ENCODE results near the gene CBY3.

Gene CBY3

DNA sequence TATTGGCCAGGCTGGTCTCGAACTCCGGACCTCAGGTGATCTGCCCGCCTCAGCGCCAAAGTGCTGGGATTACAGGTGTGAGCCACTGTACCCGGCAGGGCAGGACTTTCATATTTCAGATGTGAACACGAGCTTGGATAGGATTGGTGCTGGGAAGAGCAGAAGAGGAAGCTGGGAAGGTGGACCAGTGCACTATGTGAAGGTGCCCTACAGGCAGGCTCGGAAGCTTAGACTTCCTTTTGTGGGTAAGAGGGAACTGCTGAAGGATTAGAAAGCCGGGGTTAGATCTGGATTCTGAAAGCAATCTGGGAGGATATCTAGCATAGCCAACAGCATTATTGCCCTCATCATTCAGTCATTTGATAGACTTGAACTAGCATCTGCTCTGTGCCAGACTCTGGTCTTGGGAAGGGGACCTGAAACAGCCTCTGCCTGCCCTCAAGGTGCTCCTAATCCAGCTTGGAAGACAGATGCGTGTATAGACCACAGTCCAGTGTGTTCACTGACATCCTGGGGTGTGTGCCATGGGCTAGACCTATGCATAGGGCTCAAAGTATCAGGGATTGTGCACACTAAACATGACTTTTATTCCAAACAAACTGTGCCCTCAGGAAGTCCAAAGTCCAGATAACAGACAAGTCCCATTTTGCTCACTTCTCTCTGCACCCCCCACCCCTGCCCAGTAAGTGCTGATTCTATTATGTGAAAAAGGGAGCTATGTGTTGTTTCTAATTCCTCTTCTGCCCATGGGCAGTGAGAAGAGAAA, 637 bp downstream of the CBY3 start:
- Histone ChIP-seq H3K4me2 (ENCODE audit: low read depth, low read length) (no peak overlapping the region), H2AFZ (ENCODE audit: low read length) (no peak overlapping the region), H3K36me3 (replicated peaks; ENCODE audit: insufficient read depth, low read length) (no peaks in the 10 kb centered on the region), H3K4me1 (ENCODE audit: low read length) (peaks cover 15% of the 10 kb centered on the region), H3K27me3 (replicated peaks; ENCODE audit: insufficient read depth, low read length) (no peaks in the 10 kb centered on the region), H3F3A (ENCODE audit: insufficient read depth, low read length) (peaks cover 10% of the 10 kb centered on the region), H3K9ac (ENCODE audit: low read length) (no peak overlapping the region), H3K27ac (ENCODE audit: low read length) (no peak overlapping the region), H3K4me3 (ENCODE audit: low read length) (no peak overlapping the region), H4K20me1 (ENCODE audit: insufficient read depth, low read length) (no peaks in the 10 kb centered on the region), H3K9me3 (replicated peaks; ENCODE audit: insufficient read depth, low read length) (no peaks in the 10 kb centered on the region), H3K79me2 (ENCODE audit: low read length) (peaks cover 5% of the 10 kb centered on the region), H3K9me2 (replicated peaks; ENCODE audit: insufficient read depth, low read length) (no peaks in the 10 kb centered on the region)
- DNase-seq, result no peak
- TF ChIP-seq EZH2 (optimal IDR thresholded peaks at IDR 0.05; ENCODE audit: low read depth, low read length) (no peak), EZH2phosphoT487 (IDR thresholded peaks at IDR 0.05; ENCODE audit: low read length) (no peak)
- TF ChIP-seq, protein P1, sequence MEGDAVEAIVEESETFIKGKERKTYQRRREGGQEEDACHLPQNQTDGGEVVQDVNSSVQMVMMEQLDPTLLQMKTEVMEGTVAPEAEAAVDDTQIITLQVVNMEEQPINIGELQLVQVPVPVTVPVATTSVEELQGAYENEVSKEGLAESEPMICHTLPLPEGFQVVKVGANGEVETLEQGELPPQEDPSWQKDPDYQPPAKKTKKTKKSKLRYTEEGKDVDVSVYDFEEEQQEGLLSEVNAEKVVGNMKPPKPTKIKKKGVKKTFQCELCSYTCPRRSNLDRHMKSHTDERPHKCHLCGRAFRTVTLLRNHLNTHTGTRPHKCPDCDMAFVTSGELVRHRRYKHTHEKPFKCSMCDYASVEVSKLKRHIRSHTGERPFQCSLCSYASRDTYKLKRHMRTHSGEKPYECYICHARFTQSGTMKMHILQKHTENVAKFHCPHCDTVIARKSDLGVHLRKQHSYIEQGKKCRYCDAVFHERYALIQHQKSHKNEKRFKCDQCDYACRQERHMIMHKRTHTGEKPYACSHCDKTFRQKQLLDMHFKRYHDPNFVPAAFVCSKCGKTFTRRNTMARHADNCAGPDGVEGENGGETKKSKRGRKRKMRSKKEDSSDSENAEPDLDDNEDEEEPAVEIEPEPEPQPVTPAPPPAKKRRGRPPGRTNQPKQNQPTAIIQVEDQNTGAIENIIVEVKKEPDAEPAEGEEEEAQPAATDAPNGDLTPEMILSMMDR (IDR thresholded peaks at IDR 0.05; ENCODE audit: low read length), result no peak

DNA sequence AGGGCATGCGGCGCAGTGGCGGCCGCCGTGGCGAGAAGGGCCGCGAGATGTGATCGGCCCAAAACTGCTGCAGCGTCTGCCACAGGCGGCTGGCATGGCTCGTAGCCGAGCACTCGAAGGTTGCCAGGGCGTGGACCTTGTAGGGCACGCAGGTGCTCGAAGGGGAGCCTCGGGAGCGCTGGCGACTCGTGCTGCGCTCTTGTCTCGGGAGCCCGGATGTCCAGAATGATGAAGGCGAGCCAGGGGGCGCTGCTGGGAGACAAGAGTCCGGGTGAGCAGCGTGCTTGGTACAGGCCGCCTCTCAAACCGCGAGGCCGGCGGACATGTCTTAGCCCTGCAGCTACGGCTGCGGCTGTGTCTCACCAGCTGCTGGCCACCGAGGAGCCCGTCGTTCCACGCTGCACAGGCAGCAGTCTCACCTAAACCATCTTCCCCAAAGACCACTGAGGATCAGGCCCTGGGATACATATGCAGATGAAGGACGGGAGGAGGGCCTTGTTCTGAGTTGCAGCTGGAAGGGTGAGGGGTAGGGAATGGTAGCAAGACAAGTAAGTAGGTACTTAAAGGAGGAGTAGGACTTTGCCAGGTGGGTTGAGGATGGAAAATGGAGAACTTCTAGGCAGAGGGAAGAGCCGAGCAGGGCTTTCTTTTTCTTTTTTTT, 1.7 kb downstream of the CBY3 start:
- Histone ChIP-seq H3F3A (ENCODE audit: insufficient read depth, low read length) (peaks cover 9% of the 10 kb centered on the region), H3K79me2 (ENCODE audit: low read length) (peaks cover 5% of the 10 kb centered on the region), H2AFZ (ENCODE audit: low read length) (peak overlapping the region; percentile 99), H3K27ac (ENCODE audit: low read length) (peak overlapping the region; percentile 14; the same call in 1 of the 2 replicates), H3K36me3 (replicated peaks; ENCODE audit: insufficient read depth, low read length) (no peaks in the 10 kb centered on the region), H3K9me3 (replicated peaks; ENCODE audit: insufficient read depth, low read length) (no peaks in the 10 kb centered on the region), H3K27me3 (replicated peaks; ENCODE audit: insufficient read depth, low read length) (no peaks in the 10 kb centered on the region), H3K9ac (ENCODE audit: low read length) (peak overlapping the region; percentile 91; the same call in 1 of the 2 replicates), H3K4me3 (ENCODE audit: low read length) (peak overlapping the region; percentile 94), H4K20me1 (ENCODE audit: insufficient read depth, low read length) (no peaks in the 10 kb centered on the region), H3K9me2 (replicated peaks; ENCODE audit: insufficient read depth, low read length) (no peaks in the 10 kb centered on the region), H3K4me1 (ENCODE audit: low read length) (peaks cover 15% of the 10 kb centered on the region), H3K4me2 (ENCODE audit: low read depth, low read length) (peak overlapping the region; percentile 94)
- no peak for DNase-seq
- TF ChIP-seq EZH2 (optimal IDR thresholded peaks at IDR 0.05; ENCODE audit: low read depth, low read length) (no peak), EZH2phosphoT487 (IDR thresholded peaks at IDR 0.05; ENCODE audit: low read length) (no peak)
- TF ChIP-seq, protein P1 (IDR thresholded peaks at IDR 0.05; ENCODE audit: low read length), result no peak

DNA sequence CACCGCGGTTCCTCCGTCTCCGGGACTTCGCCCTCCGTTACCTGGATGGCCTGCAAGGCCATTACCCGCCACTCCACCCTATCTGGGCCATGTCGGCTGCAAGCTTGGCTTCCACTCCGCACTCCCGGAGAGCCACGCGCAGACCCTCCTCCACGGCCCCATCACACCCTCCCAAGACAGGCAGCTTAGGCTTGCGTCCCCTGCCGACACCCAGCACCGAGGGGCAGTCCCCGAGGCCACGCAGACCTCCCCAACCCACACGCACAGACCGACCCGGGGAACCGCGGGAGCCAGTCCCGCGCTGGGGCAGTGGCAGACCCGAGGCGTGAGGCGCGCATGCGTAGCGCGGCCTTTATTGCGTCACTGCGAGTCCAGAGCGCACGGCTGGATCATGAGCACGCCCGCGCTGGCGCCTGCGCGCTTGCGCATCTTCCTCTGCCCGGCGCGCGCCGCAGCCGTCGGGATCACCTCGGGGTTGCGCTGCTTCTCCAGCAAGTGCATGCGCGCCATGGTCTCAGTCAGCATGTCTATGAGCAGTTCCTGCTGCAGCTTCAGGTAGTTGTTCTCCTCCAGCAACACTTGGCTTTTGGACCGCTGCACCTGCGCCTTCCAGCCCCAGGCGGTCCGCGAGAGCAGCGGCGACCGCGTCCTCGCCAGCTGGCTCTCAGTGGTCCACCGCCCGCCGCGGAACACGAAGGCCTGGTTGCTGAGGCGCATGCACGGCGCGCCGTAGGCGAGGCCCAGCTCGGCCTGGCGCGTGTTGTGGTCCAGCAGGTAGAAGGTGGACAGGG, 2.4 kb downstream of the CBY3 start:
- Histone ChIP-seq H3K9ac (ENCODE audit: low read length) (peak overlapping the region; percentile 91), H3K9me3 (replicated peaks; ENCODE audit: insufficient read depth, low read length) (no peaks in the 10 kb centered on the region), H3F3A (ENCODE audit: insufficient read depth, low read length) (peaks cover 3% of the 10 kb centered on the region; the same call in 1 of the 2 replicates), H3K4me2 (ENCODE audit: low read depth, low read length) (peak overlapping the region; percentile 94), H3K9me2 (replicated peaks; ENCODE audit: insufficient read depth, low read length) (no peaks in the 10 kb centered on the region), H2AFZ (ENCODE audit: low read length) (peak overlapping the region; percentile 99), H3K27ac (ENCODE audit: low read length) (peak overlapping the region; percentile 40), H3K4me3 (ENCODE audit: low read length) (peak overlapping the region; percentile 94), H3K36me3 (replicated peaks; ENCODE audit: insufficient read depth, low read length) (no peaks in the 10 kb centered on the region), H3K27me3 (replicated peaks; ENCODE audit: insufficient read depth, low read length) (no peaks in the 10 kb centered on the region), H3K4me1 (ENCODE audit: low read length) (peaks cover 8% of the 10 kb centered on the region), H4K20me1 (ENCODE audit: insufficient read depth, low read length) (no peaks in the 10 kb centered on the region), H3K79me2 (ENCODE audit: low read length) (peaks cover 5% of the 10 kb centered on the region)
- peak; percentile 97 for DNase-seq
- TF ChIP-seq, protein P1 (IDR thresholded peaks at IDR 0.05; ENCODE audit: low read length), result no peak
- TF ChIP-seq EZH2phosphoT487 (IDR thresholded peaks at IDR 0.05; ENCODE audit: low read length) (no peak), EZH2 (optimal IDR thresholded peaks at IDR 0.05; ENCODE audit: low read depth, low read length) (no peak)
